Measurements from ENCODE around the gene ZNF804B. TPM values are rescaled to one million over a fixed set of nuclear protein-coding genes. Genes with fewer than 3 reads are reported as not detected.

ZNF804B gene
- total and polyA plus RNA-seq, 9 of the 15 experiments (the other 6 are each of a cell fraction or from before 2014, with no cell fraction given), result 0.04 to 0.22 (median 0.09) TPM; not detected in 6

- no peak for TF ChIP-seq PYGO2 (tag; IDR thresholded peaks at IDR 0.05)
Observed at GRCh38 chr7:89053130-89053529, 293.6 kb downstream of the ZNF804B start (continued).

GRCh38 chr7:89054361-89054760 is 294.9 kb downstream of the ZNF804B start:
- in situ Hi-C loops (cut with MboI), result no loop called here
- CTCF ChIA-PET (ENCODE audit: low intra/inter-chr PET ratio), result no interaction called here

More at GRCh38 chr7:89054361-89054760, 294.9 kb downstream of the ZNF804B start:
- no TSS peak for BruUV-seq (replicated peaks)
- 0% methylated on average over 2 of the region's 2 CpGs for WGBS (ENCODE audit: insufficient coverage, low coverage, missing lambda C conversion rate)
- H3K9me1 ChIP-seq (ENCODE audit: control insufficient read depth, insufficient read depth, low read length), result no peaks in the 10 kb centered on the region
- no peaks in the 10 kb centered on the region for H4K20me1 ChIP-seq (replicated peaks; ENCODE audit: control insufficient read depth, insufficient read depth, low read length)
- DNase-seq (ENCODE audit: extremely low read depth in 1 of 4, low spot score in 3 of 4), result no peak
- no peaks in the 10 kb centered on the region for H3K27me3 ChIP-seq (ENCODE audit: control insufficient read depth in 2 of 2, insufficient read depth in 2 of 2, low read length in 2 of 2)
- POLR2A ChIA-PET, result no interaction called here
- no peak overlapping the region for H3K9ac ChIP-seq (ENCODE audit: insufficient read depth in 1 of 2, low read depth in 2 of 2, low read length in 2 of 2)
- TF ChIP-seq HINFP (tag; conservative IDR thresholded peaks at IDR 0.05; ENCODE audit: low read depth), result no peak
- TF ChIP-seq DLX4 (CRISPR knock-in tag; IDR thresholded peaks at IDR 0.05), result no peak
- no peak for TF ChIP-seq LCOR (CRISPR knock-in tag; IDR thresholded peaks at IDR 0.05)
- no peak for TF ChIP-seq TARDBP (IDR thresholded peaks at IDR 0.05)
- no peak for TF ChIP-seq FOS (IDR thresholded peaks at IDR 0.05; ENCODE audit: extremely low read depth, insufficient read length)
- no peak for TF ChIP-seq BDP1 (IDR thresholded peaks at IDR 0.05; ENCODE audit: insufficient read depth, insufficient read length)
- TF ChIP-seq CTBP1 (IDR thresholded peaks at IDR 0.05; ENCODE audit: borderline replicate concordance), result no peak
- no peaks in the 10 kb centered on the region for H3K79me2 ChIP-seq (ENCODE audit: control insufficient read depth, insufficient read depth, low read length)
- no peak overlapping the region for H3K27ac ChIP-seq (ENCODE audit: extremely low read depth, low read depth, low read length)
- intact Hi-C loops (cut with micrococcal nuclease), result no loop called here
- no peak overlapping the region for H3K4me2 ChIP-seq (ENCODE audit: insufficient read depth, low read length)
- no peak overlapping the region for H3K4me3 ChIP-seq
- no peaks in the 10 kb centered on the region for H3K36me3 ChIP-seq (ENCODE audit: control insufficient read depth, insufficient read depth, low read length)
- no peak for FAIRE-seq
- no peaks in the 10 kb centered on the region for H3K9me3 ChIP-seq (replicated peaks; ENCODE audit: control insufficient read depth, insufficient read depth, low read depth, low read length)
- H3K4me1 ChIP-seq (replicated peaks in 1 of 2; ENCODE audit: control insufficient read depth in 2 of 2, insufficient read depth in 2 of 2, low read length in 2 of 2), result no peaks in the 10 kb centered on the region
- H2AFZ ChIP-seq (ENCODE audit: low read depth, low read length), result no peak overlapping the region
- ATAC-seq, result no peak

Data from K562 (cell line).